NOMO-1 (cell line): ENCODE data around the gene DNAH2.

Experiments used
- DNase-seq, 2 experiments: peaks; one replicate each; lab custom pipeline; 2025; ENCODE audit not compliant: unreplicated experiment in 2 of 2; lab: John Stamatoyannopoulos, UW

DNAH2 gene

GRCh38 chr17:7721612-7722011 is 4.1 kb downstream of the DNAH2 start:
- DNase-seq = no peak

DNA sequence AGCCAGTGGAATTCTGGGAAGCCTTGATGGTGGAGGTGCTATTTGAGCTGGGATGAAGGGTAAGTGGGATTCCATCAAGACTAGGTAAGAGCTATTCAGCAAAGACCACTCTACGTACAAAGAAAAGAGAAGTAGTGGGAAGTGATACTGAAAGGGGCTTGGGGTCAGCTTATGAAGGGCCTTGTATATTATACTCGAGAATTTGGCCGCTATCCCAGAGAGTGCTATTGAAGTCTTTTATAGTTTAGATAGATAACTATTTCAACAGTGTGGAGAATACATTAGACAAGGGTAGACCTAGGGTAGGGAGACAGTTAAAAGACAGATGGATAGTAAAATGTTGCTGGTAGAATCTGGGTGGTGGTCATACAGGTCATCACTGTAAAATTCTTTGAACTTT is 10.3 kb downstream of the DNAH2 start:
- no peak for DNase-seq

DNA sequence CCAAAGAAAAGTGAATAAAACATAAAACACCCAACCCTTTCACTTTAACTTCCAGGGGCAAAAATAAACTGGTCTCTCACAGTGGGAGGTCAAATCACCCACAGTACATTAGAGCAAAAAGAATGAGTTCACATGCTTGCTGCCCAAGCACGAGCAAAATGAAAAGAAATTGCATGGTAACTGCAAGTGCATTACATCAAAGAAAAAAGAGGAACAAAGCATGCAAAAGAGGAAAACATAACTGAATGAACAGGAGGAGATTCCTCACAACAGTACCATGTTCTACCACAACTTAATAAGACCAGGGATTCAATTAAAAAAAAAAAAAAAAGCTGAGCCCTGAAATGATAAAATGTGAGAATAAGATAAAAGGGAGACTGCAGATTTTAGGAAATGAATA is 12.3 kb downstream of the DNAH2 start:
- peak in 1 of 2 experiments; percentile 61 for DNase-seq

DNA sequence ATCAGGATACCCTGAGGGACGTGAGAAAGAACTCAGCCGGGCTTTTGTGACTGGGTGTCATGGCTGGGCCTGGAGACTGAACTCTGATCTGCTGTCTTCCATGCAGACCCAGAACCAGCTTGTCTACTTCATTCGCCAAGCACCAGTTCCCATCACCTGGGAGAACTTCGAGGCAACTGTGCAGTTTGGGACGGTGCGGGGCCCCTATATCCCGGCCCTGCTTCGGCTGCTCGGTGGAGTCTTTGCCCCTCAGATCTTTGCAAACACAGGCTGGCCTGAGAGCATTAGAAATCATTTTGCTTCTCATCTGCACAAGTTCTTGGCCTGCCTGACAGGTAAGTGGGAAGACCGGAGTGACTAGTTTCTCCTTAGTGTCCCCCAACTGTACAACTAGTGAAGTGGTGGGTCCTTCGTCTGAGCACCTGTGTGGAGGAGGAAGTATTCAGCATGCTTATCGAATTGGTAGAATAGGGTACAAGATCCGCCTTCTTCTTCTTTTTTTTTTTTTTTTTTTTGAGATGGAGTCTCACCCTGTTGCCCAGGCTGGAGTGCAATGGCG is 15.5 kb downstream of the DNAH2 start:
- no peak for DNase-seq

DNA sequence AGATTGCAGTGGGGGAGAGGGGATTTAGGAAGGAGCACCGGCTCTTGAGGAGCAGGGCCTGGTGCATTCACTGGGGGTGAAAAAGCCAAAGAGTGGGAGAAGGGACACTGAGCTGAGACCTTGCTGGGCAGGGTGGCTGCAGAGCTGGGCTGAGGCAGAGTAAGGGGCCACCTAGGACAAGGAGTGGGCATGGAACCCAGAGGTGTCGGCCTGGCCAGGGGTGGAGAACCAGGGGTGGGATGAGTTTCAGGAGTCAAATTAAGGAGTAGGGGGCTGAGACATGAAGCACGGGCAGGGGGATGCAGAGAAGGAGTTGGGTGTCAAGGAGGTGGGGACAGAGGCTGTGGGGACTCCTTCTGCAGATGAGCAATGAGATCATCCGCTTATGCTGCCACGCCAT is 20.1 kb downstream of the DNAH2 start:
- no peak for DNase-seq

GRCh38 chr17:7739746-7740145 is 22.2 kb downstream of the DNAH2 start:
- no peak for DNase-seq

GRCh38 chr17:7740481-7741001 is 23.0 kb downstream of the DNAH2 start:
- no peak for DNase-seq

DNA sequence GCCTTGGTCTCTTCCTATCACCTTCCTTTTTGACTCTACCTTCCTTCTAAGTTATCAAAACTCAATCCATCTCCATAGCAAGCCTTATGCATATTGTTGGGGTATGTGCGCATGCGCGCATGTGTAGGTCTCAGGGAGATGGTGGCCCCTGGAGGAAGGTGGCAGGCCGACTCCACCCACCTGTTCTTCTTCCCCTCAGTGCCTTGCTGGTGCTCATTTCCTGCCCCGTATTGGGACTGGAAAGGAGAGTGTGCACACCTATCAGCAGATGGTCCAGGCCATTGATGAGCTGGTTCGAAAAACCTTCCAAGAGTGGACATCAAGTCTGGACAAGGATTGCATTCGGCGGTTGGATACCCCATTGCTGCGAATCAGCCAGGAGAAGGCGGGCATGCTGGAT is 25.2 kb downstream of the DNAH2 start:
- DNase-seq = no peak

GRCh38 chr17:7744416-7744815 is 26.9 kb downstream of the DNAH2 start:
- DNase-seq = peak; percentile 34 to 53

GRCh38 chr17:7745748-7746470 is 28.4 kb downstream of the DNAH2 start:
- peak; percentile 61 to 76 for DNase-seq

DNA sequence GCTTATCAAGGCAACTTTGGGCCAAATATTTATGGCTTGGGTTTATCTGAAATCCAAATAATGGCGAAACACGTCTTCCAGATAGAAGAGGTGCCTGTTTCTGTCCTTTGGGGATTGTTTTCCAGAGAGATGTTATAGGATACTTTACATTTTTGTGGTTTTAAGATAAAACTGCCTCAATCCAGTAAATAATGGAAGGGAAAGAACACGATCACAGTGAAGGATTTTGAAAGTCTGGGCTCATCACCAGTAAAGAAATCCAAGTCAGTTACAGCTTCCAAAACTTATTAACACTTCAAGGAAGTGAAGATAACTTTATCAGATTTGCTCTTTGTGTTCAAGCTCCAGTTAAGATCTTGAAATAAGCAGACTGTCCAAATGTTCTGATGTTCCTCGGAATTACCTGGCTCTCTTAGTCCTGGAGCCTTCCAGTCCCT is 30.1 kb downstream of the DNAH2 start:
- no peak for DNase-seq

DNA sequence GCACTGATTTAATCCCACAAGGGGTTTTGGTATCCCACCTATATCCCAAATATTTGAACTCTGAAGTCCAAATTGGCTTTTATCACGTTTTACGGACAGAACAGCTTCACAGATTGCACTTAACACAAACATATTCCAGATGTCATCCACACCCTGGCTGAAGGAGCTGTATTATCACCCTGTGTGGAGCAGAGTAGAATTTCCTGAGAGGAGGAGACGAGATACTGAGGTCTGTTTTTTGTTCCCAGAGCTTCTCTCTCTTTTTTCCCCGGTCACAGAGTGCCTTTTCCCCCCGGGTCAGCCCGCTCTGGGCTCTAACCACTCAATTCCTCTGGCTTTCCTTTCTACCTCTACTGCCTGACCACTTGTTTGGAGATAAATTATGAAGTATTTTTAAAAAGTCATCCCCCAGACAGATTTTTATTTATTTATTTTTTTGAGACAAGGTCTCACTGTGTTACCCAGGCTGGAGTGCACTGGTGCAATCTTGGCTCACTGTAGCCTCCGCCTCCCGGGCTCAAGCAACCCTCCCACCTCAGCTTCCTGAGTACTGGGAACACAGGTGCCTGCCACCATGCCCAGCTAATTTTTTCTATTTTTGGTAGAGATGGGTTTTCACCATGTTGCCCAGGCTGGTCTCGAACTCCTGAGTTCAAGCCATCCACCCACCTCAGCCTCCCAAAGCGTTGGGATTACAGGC is 30.7 kb downstream of the DNAH2 start:
- DNase-seq = no peak

GRCh38 chr17:7750321-7750821 is 32.8 kb downstream of the DNAH2 start:
- DNase-seq = no peak

- DNase-seq = no peak
Observed at GRCh38 chr17:7754656-7755055, 37.1 kb downstream of the DNAH2 start.

GRCh38 chr17:7755095-7755890 is 37.7 kb downstream of the DNAH2 start:
- no peak for DNase-seq

- no peak for DNase-seq
Observed at GRCh38 chr17:7756968-7757367, 39.4 kb downstream of the DNAH2 start.

DNA sequence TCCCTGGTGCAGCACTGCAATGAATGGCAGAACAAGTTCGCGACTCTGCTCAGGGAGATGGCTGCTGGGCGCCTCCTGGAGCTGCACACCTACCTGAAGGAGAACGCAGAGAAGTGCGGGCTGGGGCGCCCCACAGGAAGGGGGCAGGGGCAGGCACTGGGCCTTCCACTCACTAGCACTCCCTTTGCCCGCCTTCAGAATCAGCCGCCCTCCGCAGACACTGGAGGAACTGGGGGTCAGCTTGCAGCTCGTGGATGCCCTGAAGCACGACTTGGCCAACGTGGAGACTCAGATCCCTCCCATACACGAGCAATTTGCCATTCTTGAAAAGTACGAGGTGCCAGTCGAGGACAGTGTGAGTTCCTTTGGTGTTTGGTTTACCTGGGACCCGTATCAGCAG is 46.4 kb downstream of the DNAH2 start:
- DNase-seq = no peak

DNA sequence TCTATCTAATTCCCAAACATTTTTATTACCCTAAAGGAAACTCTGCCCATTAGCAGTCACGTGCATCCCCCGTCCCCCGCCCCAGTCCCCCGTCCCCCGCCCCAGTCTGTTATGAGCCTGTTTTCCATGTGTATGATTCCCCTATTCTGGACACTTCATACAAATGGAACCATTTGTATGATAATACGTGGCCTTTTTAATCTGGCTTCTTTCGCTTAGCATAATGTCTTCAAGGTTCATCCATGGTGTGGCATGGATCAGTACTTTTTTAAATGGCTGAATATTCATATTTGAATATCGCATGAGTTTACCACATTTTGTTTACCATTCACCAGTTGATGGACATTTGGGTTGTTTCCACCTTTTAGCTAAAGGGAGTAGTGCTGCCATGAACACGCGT is 49.5 kb downstream of the DNAH2 start:
- DNase-seq = no peak

GRCh38 chr17:7767405-7768021 is 50.0 kb downstream of the DNAH2 start:
- no peak for DNase-seq

DNA sequence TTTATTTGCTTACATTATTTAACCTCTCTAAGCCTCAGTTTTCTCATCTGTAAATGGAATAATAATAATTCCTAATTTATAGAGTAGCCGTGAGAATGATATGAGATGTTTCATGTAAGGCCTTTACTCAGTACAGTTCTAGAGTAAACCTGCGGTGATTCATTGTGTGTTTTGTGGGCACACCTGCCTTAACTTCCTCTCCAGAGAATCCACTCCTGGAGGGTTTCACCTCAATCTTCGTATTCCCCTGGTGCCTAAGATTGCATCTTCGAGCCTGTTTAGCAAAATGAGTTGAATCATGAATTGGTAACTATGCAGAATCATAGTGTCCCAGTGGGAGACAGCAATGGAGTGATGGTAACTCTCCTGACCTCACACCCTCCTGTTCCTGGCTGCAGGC is 52.3 kb downstream of the DNAH2 start:
- no peak for DNase-seq
